HG03066 (cell line): ENCODE results near the gene OPN1SW.

ENCODE experiments used
- ATAC-seq: cut with Tn5 transposase; IDR thresholded peaks from one replicate; pipeline ENCODE4 v1.9.1; 2021; ENCODE audit warnings: low read depth; ENCODE audit not compliant: unreplicated experiment

OPN1SW gene

GRCh38 chr7:128763541-128763940 is 12.1 kb downstream of the OPN1SW start:
- no peak for ATAC-seq

- no peak for ATAC-seq
Measured at GRCh38 chr7:128759242-128759641, 16.4 kb downstream of the OPN1SW start.

- ATAC-seq = no peak
Measured at GRCh38 chr7:128758553-128758952, 17.0 kb downstream of the OPN1SW start.

- ATAC-seq = no peak
Measured at GRCh38 chr7:128757203-128757602, 18.4 kb downstream of the OPN1SW start.

GRCh38 chr7:128755819-128756476 is 19.6 kb downstream of the OPN1SW start:
- no peak for ATAC-seq

GRCh38 chr7:128755075-128755818 is 20.3 kb downstream of the OPN1SW start:
- no peak for ATAC-seq

- no peak for ATAC-seq
Measured at GRCh38 chr7:128752251-128752650, 23.3 kb downstream of the OPN1SW start.

- no peak for ATAC-seq
Measured at GRCh38 chr7:128747327-128748079, 28.1 kb downstream of the OPN1SW start.

GRCh38 chr7:128745706-128746105 is 29.9 kb downstream of the OPN1SW start:
- no peak for ATAC-seq

- ATAC-seq = no peak
Measured at GRCh38 chr7:128744366-128744905, 31.2 kb downstream of the OPN1SW start.

- no peak for ATAC-seq
Measured at GRCh38 chr7:128743112-128743772, 32.4 kb downstream of the OPN1SW start.

- no peak for ATAC-seq
Measured at GRCh38 chr7:128742206-128742605, 33.4 kb downstream of the OPN1SW start.

- ATAC-seq = no peak
Measured at GRCh38 chr7:128741491-128741890, 34.1 kb downstream of the OPN1SW start.

GRCh38 chr7:128740996-128741395 is 34.6 kb downstream of the OPN1SW start:
- no peak for ATAC-seq

GRCh38 chr7:128739990-128740682 is 35.5 kb downstream of the OPN1SW start:
- ATAC-seq = no peak

GRCh38 chr7:128739048-128739962 is 36.3 kb downstream of the OPN1SW start, which contains the start of gene CALU:
Gene CALU (plus strand): TSS chr7:128739359. CDS start chr7:128748584, 9,225 bp downstream.
- ATAC-seq = peak; percentile 99

GRCh38 chr7:128738570-128739047 is 37.0 kb downstream of the OPN1SW start:
- no peak for ATAC-seq

- no peak for ATAC-seq
Measured at GRCh38 chr7:128737867-128738385, 37.7 kb downstream of the OPN1SW start.

- no peak for ATAC-seq
Measured at GRCh38 chr7:128737441-128737840, 38.2 kb downstream of the OPN1SW start.
